ENCODE measurements around the gene SP140L. TPM values are rescaled to one million over a fixed set of nuclear protein-coding genes. Genes with fewer than 3 reads are reported as not detected.

The SP140L gene
- total RNA-seq, 1 donor from 2014 or later = 20.6 TPM

DNA sequence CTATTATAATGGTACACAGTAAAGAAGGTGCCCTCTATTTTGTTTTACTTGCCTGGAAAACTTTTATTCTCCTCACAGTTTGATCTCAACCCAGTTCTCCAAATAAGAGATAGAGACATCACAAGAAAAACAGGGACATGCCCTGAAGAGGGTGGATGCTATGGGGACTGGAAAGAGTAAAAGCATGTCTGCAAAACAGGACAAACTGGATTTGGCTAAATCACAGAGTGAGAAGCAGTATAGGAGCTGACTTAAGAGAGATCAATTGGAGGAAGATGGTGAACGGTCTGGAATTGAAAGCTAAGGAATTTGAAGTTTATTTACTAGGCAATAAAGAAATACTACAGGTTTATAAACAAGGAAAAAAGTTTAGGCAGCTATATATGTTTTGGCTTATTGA, 33.0 kb downstream of the SP140L start:
- TF ChIP-seq, protein P1, sequence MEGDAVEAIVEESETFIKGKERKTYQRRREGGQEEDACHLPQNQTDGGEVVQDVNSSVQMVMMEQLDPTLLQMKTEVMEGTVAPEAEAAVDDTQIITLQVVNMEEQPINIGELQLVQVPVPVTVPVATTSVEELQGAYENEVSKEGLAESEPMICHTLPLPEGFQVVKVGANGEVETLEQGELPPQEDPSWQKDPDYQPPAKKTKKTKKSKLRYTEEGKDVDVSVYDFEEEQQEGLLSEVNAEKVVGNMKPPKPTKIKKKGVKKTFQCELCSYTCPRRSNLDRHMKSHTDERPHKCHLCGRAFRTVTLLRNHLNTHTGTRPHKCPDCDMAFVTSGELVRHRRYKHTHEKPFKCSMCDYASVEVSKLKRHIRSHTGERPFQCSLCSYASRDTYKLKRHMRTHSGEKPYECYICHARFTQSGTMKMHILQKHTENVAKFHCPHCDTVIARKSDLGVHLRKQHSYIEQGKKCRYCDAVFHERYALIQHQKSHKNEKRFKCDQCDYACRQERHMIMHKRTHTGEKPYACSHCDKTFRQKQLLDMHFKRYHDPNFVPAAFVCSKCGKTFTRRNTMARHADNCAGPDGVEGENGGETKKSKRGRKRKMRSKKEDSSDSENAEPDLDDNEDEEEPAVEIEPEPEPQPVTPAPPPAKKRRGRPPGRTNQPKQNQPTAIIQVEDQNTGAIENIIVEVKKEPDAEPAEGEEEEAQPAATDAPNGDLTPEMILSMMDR (IDR thresholded peaks at IDR 0.05) = no peak
- Mint-ChIP-seq H3K4me3 (ENCODE audit: unreplicated experiment) (no peak overlapping the region), H3K36me3 (ENCODE audit: low read depth) (peaks cover 42% of the 10 kb centered on the region)

DNA sequence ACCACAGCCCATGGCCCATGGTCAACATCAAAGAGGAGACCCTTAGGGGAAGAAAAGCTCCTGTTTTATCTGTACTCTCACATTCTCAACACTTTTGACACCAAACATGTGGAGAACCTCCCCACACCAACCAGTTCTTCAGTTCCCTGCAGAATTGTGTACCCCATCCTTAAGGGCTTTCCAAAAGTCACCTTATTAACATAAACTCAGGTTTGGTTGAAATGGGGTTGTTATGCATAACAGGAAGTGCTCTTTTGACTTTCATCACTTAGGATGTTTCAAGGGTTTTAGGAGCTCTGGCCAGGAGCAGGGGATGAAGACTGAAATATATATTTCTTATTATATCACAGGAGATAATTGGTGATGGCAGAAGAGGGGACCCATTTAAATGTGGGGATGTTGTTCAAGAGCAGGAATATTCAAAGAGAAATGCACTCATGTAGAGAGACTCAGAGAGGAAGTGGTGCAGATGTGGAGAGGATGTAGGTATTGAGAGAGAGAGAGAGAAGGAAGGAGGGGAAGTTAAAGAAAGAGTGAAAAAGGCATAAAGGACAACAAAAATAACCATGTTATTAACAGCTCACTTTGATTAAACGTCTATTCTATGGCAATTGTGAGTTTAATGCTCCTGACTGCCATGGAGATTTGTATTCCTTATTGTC, 35.2 kb downstream of the SP140L start:
- Mint-ChIP-seq H3K27me3 (ENCODE audit: low read depth) (no peaks in the 10 kb centered on the region), H3K4me1 (ENCODE audit: low read depth) (peaks cover 4% of the 10 kb centered on the region), H3K36me3 (ENCODE audit: low read depth) (peaks cover 47% of the 10 kb centered on the region), H3K27ac (ENCODE audit: unreplicated experiment) (no peak overlapping the region), H3K9me3 (ENCODE audit: low read depth) (peaks cover 20% of the 10 kb centered on the region), H3K4me3 (ENCODE audit: unreplicated experiment) (no peak overlapping the region)
- DNase-seq (ENCODE audit: low spot score) = no peak
- TF ChIP-seq, protein P1 (IDR thresholded peaks at IDR 0.05) = no peak

More for the DNA sequence above, 33.0 kb downstream of the SP140L start:
- no peak for DNase-seq (ENCODE audit: low spot score)
- H3K9me3 Mint-ChIP-seq (ENCODE audit: low read depth) = peaks cover 17% of the 10 kb centered on the region
- H3K27ac Mint-ChIP-seq (ENCODE audit: unreplicated experiment) = no peak overlapping the region
- H3K27me3 Mint-ChIP-seq (ENCODE audit: low read depth) = no peaks in the 10 kb centered on the region
- peaks cover 15% of the 10 kb centered on the region for H3K4me1 Mint-ChIP-seq (ENCODE audit: low read depth)

- no peak for DNase-seq (ENCODE audit: low spot score)
- Mint-ChIP-seq H3K9me3 (ENCODE audit: low read depth) (no peaks in the 10 kb centered on the region), H3K36me3 (ENCODE audit: low read depth) (peaks cover 36% of the 10 kb centered on the region), H3K4me1 (ENCODE audit: low read depth) (no peaks in the 10 kb centered on the region), H3K27me3 (ENCODE audit: low read depth) (no peaks in the 10 kb centered on the region), H3K27ac (ENCODE audit: unreplicated experiment) (no peak overlapping the region), H3K4me3 (ENCODE audit: unreplicated experiment) (no peak overlapping the region)
- TF ChIP-seq, protein P1 (IDR thresholded peaks at IDR 0.05) = no peak
Observed at GRCh38 chr2:230382108-230382507, 55.1 kb downstream of the SP140L start.

DNA sequence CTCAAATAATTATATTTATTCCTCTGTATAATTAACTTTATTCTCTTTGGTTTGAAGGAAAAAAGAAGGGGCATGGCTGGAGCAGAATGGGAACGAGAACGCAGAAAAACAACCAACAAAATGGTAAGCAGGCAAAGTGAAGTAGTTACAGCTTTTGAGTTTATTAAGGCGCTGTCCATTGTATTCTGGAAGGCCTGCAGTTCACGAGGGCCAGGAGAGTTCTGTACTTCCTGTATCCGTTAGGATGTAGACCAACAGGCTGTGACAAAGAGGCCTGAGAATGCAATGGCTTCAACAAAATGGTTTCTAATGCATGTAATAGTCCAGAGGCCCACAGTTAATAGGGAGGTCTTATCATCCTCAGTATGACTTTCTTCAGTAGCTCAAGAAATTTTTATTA, 56.5 kb downstream of the SP140L start:
- TF ChIP-seq, protein P1 (IDR thresholded peaks at IDR 0.05) = no peak
- Mint-ChIP-seq H3K27me3 (ENCODE audit: low read depth) (no peaks in the 10 kb centered on the region), H3K4me1 (ENCODE audit: low read depth) (no peaks in the 10 kb centered on the region), H3K9me3 (ENCODE audit: low read depth) (no peaks in the 10 kb centered on the region), H3K4me3 (ENCODE audit: unreplicated experiment) (no peak overlapping the region), H3K27ac (ENCODE audit: unreplicated experiment) (no peak overlapping the region), H3K36me3 (ENCODE audit: low read depth) (peaks cover 36% of the 10 kb centered on the region)
- no peak for DNase-seq (ENCODE audit: low spot score)

DNA sequence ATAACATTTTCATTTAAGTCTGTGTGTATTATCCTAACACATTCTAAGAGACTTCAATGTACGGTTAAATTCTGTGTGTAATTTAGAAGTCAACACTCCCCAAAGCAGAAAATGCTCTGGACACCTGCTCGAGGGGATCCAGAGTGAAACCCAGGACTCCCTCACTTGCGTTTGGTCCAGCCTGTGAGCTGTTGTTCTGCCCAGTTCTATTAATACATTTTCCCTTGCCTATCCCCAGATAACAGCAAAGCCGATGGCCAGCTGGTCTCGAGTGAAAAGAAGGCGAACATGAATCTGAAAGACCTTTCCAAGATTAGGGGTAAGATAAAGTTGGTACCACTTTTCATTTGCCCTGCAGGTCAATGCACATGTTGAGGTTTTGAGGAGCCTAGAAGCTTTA, 58.0 kb downstream of the SP140L start:
- H3K4me3 Mint-ChIP-seq (ENCODE audit: unreplicated experiment) = no peak overlapping the region
- TF ChIP-seq, protein P1 (IDR thresholded peaks at IDR 0.05) = no peak
- H3K27ac Mint-ChIP-seq (ENCODE audit: unreplicated experiment) = no peak overlapping the region
- H3K36me3 Mint-ChIP-seq (ENCODE audit: low read depth) = peaks cover 37% of the 10 kb centered on the region
- no peaks in the 10 kb centered on the region for H3K4me1 Mint-ChIP-seq (ENCODE audit: low read depth)
- no peaks in the 10 kb centered on the region for H3K9me3 Mint-ChIP-seq (ENCODE audit: low read depth)
- no peaks in the 10 kb centered on the region for H3K27me3 Mint-ChIP-seq (ENCODE audit: low read depth)
- DNase-seq (ENCODE audit: low spot score) = no peak

Data from chondrocyte (in vitro differentiated cells).